GM23338 (cell line): Measurements from ENCODE around the gene ANP32E. TPM values are rescaled to one million over a fixed set of nuclear protein-coding genes. Genes with fewer than 3 reads are reported as not detected.

ENCODE experiments used
- ATAC-seq: fragments of 200-7000 bp; cut with Tn5 transposase; 3 replicates; pipeline ENCODE4 v1.9.1; 2020
- DNase-seq: peaks from one replicate; pipeline ENCODE4 v3.0.0-alpha.2; 2015; ENCODE audit warnings: low spot score
- H2AFZ ChIP-seq: fragments of 200-600 bp; sonication (generic); 2 replicates; pipeline ENCODE4 v1.8.0; 2016; ENCODE audit warnings: antibody characterized with exemption, mild to moderate bottlenecking, moderate library complexity
- H3F3A ChIP-seq: fragments of 200-600 bp; sonication (generic); replicated peaks from 2 replicates; pipeline ENCODE4 v1.8.0; 2017; ENCODE audit warnings: antibody characterized with exemption, mixed run types, low read depth
- H3K27ac ChIP-seq: fragments of 200-600 bp; sonication (generic); 2 replicates; pipeline ENCODE4 v1.6.1; 2016; ENCODE audit warnings: low read depth
- H3K27me3 ChIP-seq: fragments of 200-600 bp; sonication (generic); 2 replicates; pipeline ENCODE4 v1.8.0; 2016; ENCODE audit warnings: mild to moderate bottlenecking, mixed run types, moderate library complexity; ENCODE audit not compliant: insufficient read depth
- H3K36me3 ChIP-seq: fragments of 200-600 bp; sonication (generic); 2 replicates; pipeline ENCODE4 v1.8.0; 2016; ENCODE audit warnings: mild to moderate bottlenecking; ENCODE audit not compliant: insufficient read depth
- H3K4me1 ChIP-seq: fragments of 200-600 bp; sonication (generic); 2 replicates; pipeline ENCODE4 v1.8.0; 2016; ENCODE audit warnings: mild to moderate bottlenecking, moderate library complexity; ENCODE audit not compliant: insufficient read depth
- H3K4me2 ChIP-seq: fragments of 200-600 bp; sonication (generic); 2 replicates; pipeline ENCODE4 v1.7.1; 2017; ENCODE audit warnings: mixed run types
- H3K4me3 ChIP-seq: fragments of 200-600 bp; sonication (generic); 2 replicates; pipeline ENCODE4 v1.6.1; 2016; ENCODE audit warnings: mixed run types
- H3K79me2 ChIP-seq: fragments of 200-600 bp; sonication (generic); replicated peaks from 2 replicates; pipeline ENCODE4 v1.8.0; 2017; ENCODE audit warnings: mild to moderate bottlenecking; ENCODE audit not compliant: insufficient read depth
- H3K9me2 ChIP-seq: fragments of 200-600 bp; sonication (generic); 2 replicates; pipeline ENCODE4 v1.8.0; 2017; ENCODE audit not compliant: insufficient read depth
- H4K20me1 ChIP-seq: fragments of 200-600 bp; sonication (generic); replicated peaks from 2 replicates; pipeline ENCODE4 v1.8.0; 2017; ENCODE audit warnings: mild to moderate bottlenecking; ENCODE audit not compliant: insufficient read depth
- H3K27ac Mint-ChIP-seq: 2 replicates; pipeline ENCODE4 v1.8.0; 2020; ENCODE audit warnings: inconsistent platforms, mild to moderate bottlenecking, moderate library complexity, mixed read lengths
- H3K27me3 Mint-ChIP-seq: 3 replicates; pipeline ENCODE4 v1.8.0; 2022; ENCODE audit warnings: low read depth, mild to moderate bottlenecking, moderate library complexity, mixed read lengths, inconsistent platforms; ENCODE audit not compliant: insufficient read depth, poor library complexity
- H3K36me3 Mint-ChIP-seq: 3 replicates; pipeline ENCODE4 v1.8.0; 2021; ENCODE audit warnings: low read depth, mild to moderate bottlenecking, inconsistent platforms, moderate library complexity, mixed read lengths
- H3K4me1 Mint-ChIP-seq: 3 replicates; pipeline ENCODE4 v1.8.0; 2020; ENCODE audit warnings: mild to moderate bottlenecking, inconsistent platforms, mixed read lengths
- H3K4me3 Mint-ChIP-seq: 3 replicates; pipeline ENCODE4 v1.8.0; 2021; ENCODE audit warnings: moderate library complexity, mild to moderate bottlenecking, inconsistent platforms, mixed read lengths
- H3K9me3 Mint-ChIP-seq: 3 replicates; pipeline ENCODE4 v1.8.0; 2020; ENCODE audit warnings: moderate library complexity, mild to moderate bottlenecking, inconsistent platforms, mixed read lengths
- CTCF ChIP-seq, 2 experiments: fragments of 200-600 bp in 1 of 2; sonication (generic) in 1 of 2; conservative IDR thresholded peaks; 2 replicates each; pipeline versions ENCODE4 v1.5.1 to v1.6.1; 2016 to 2017; ENCODE audit warnings: antibody characterized with exemption in 2 of 2, low read depth in 2 of 2, mild to moderate bottlenecking in 2 of 2, moderate library complexity in 1 of 2
- ETS1 ChIP-seq: IDR thresholded peaks from 2 replicates; pipeline ENCODE4 v1.6.1; 2016; ENCODE audit warnings: antibody characterized with exemption
- EZH2 ChIP-seq: fragments of 200-600 bp; sonication (generic); IDR thresholded peaks from one replicate; pipeline ENCODE4 v1.8.0; 2017; ENCODE audit warnings: antibody characterized with exemption, mild to moderate bottlenecking, low read depth; ENCODE audit not compliant: unreplicated experiment
- JUNB ChIP-seq: IDR thresholded peaks from one replicate; pipeline ENCODE4 v1.6.1; 2016; ENCODE audit warnings: antibody characterized with exemption; ENCODE audit not compliant: unreplicated experiment
- REST ChIP-seq: IDR thresholded peaks from one replicate; pipeline ENCODE4 v1.6.1; 2018; ENCODE audit warnings: antibody characterized with exemption; ENCODE audit not compliant: unreplicated experiment
- STAT1 ChIP-seq: IDR thresholded peaks from one replicate; pipeline ENCODE4 v1.6.1; 2016; ENCODE audit warnings: antibody characterized with exemption; ENCODE audit not compliant: unreplicated experiment
- ZNF114 ChIP-seq: fragments of 250-450 bp; sonication (Bioruptor Pico); IDR thresholded peaks from 2 replicates; pipeline ENCODE4 v1.5.0; 2020; ENCODE audit warnings: mild to moderate bottlenecking, moderate library complexity
- ZNF462 ChIP-seq: fragments of 250-450 bp; sonication (Bioruptor Pico); IDR thresholded peaks from 2 replicates; pipeline ENCODE4 v1.5.0; 2020; ENCODE audit warnings: mild to moderate bottlenecking, moderate library complexity
- polyA plus RNA-seq: library from polyadenylated mRNA; unstranded; fragments of >200 nt; fragmentation: Nextera tagmentation; extraction: Ambion mirVana; gene quantifications from 2 replicates; pipeline ENCODE4 v1.2.1, GENCODE V29; 2016
- total RNA-seq: library from RNA; depleted of rRNA; stranded (reverse); fragments of >200 nt; shearing (Covaris generic); gene quantifications from 2 replicates; pipeline ENCODE4 v1.2.3, GENCODE V29; 2014

Gene ANP32E
- total and polyA plus RNA-seq, 2 experiments from 2014 or later = 88.6 to 257 TPM

- Histone ChIP-seq H3K4me3 (no peak overlapping the region), H3F3A (no peaks in the 10 kb centered on the region), H3K36me3 (no peaks in the 10 kb centered on the region), H3K79me2 (no peaks in the 10 kb centered on the region), H4K20me1 (no peaks in the 10 kb centered on the region), H3K4me1 (no peaks in the 10 kb centered on the region), H3K27me3 (no peaks in the 10 kb centered on the region), H2AFZ (no peak overlapping the region), H3K27ac (no peak overlapping the region), H3K9me2 (no peaks in the 10 kb centered on the region), H3K4me2 (no peak overlapping the region)
- ATAC-seq = no peak
- Mint-ChIP-seq H3K4me3 (no peak overlapping the region), H3K27me3 (peaks cover 2% of the 10 kb centered on the region), H3K4me1 (no peaks in the 10 kb centered on the region), H3K36me3 (no peaks in the 10 kb centered on the region), H3K27ac (no peak overlapping the region), H3K9me3 (no peaks in the 10 kb centered on the region)
- no peak for TF ChIP-seq EZH2
- no peak for TF ChIP-seq REST
- no peak for TF ChIP-seq ZNF114 (CRISPR knock-in tag)
- TF ChIP-seq ZNF462 = no peak
- TF ChIP-seq JUNB = no peak
- no peak for TF ChIP-seq STAT1
- no peak for TF ChIP-seq ETS1
- TF ChIP-seq CTCF (conservative IDR thresholded peaks at IDR 0.05; ENCODE audit: low read depth in 2 of 2) = no peak
- no peak for DNase-seq
Observed at GRCh38 chr1:150179867-150180266, 56.0 kb downstream of the ANP32E start.
